HG03103 (cell line): ENCODE measurements around the gene CHN2.

Experiments
- ATAC-seq: cut with Tn5 transposase; IDR thresholded peaks from one replicate; pipeline ENCODE4 v1.9.1; 2021; ENCODE audit warnings: low read depth; ENCODE audit not compliant: unreplicated experiment

Gene CHN2

DNA sequence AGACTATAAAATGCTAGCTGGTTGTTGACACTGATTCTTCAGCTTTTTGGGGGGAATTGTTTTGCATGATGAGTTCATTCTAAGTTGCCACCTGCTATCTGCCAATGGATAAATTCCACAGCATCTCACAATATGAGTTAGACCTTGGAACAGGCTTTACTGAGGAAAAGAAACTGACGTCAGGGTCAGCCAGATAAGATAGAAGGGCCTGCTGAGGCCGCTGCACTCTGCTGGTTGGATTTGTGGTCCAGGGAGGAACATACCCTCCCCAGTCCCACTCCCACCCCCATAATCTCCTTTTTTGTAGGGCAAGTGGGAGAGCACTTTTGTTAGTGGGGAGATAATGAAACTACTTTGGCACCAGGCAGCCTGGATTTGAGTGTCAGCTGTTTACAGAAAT lies 258.4 kb downstream of the CHN2 start:
- ATAC-seq: no peak

- no peak for ATAC-seq
These were observed 259.9 kb downstream of the CHN2 start for GRCh38 chr7:29454464-29454863.

DNA sequence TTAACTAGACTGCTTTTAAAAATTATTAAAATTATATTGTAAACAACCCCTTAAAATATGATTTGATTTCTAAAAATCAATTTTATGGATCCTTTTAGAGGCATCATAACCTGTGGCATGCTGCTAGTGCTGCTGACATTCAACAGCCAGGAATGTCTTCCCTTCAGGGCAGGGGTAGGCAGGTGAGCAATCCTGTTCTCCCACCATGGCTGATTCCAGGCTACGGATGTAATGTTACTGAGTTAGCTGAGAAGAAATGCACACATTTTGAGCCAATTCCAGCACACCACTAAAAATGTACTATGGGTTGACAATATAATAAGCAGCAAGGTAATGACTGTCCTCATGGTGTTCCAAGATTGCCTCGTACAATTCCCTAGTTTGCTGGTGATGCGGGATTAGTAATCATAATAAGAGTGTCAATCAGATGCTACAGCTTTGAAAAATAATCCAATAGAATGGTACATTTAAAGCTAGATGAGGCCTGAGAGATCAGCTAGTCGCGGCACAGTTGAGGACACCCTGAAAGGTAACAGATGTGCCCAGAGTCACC lies 260.4 kb downstream of the CHN2 start:
- no peak for ATAC-seq

GRCh38 chr7:29457141-29457561 lies 262.6 kb downstream of the CHN2 start:
- no peak for ATAC-seq

DNA sequence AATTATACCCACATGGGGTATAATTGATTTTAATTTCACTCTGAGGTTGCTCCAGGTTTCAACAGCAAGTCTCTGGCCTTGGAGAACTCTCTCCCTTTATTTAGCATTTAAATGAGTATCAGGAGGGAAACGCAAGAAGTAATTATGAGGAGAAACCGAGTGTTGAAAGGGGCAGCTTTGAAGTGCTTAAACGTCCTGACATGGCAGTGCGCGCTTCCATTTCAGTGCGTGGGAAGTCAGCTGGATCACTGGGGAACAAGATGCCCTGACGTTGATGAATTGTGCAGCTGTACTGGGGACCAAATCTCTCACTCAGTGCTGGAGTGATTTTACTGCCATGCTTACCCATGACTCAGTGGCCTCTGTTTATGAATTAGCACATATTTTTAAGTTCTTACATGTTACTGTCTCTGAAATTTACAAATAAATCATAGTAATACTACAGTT lies 263.0 kb downstream of the CHN2 start:
- no peak for ATAC-seq

- no peak for ATAC-seq
These were observed 264.4 kb downstream of the CHN2 start for GRCh38 chr7:29458933-29459332.

DNA sequence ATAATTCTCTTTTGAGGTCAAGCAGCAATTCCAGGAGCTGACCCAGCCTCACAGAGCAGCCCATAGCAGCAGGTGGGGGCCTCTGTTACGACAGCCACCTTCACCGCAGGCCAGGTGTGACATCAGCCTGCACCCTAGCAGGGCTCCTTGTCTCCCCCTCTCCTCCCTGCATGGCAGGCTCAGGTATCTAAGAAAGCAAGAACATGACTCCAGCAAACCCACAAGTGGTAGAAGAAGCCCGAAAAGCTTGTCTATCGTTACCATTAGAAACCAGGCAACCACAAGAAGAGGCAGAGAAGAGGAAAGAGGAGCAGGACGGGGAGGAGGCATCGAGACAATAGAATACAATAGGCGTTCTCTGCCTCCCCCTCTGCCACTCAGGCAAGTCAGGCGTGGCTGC lies 265.0 kb downstream of the CHN2 start:
- no peak for ATAC-seq

- ATAC-seq: no peak
These were observed 267.4 kb downstream of the CHN2 start for GRCh38 chr7:29461996-29462395.

GRCh38 chr7:29463504-29464158 lies 269.1 kb downstream of the CHN2 start:
- no peak for ATAC-seq

- no peak for ATAC-seq
These were observed 270.2 kb downstream of the CHN2 start for GRCh38 chr7:29464753-29465152.

GRCh38 chr7:29467193-29467926 lies 272.8 kb downstream of the CHN2 start:
- ATAC-seq: no peak

- ATAC-seq: no peak
These were observed 273.6 kb downstream of the CHN2 start for GRCh38 chr7:29468196-29468595.

GRCh38 chr7:29469281-29469680 lies 274.7 kb downstream of the CHN2 start:
- no peak for ATAC-seq

GRCh38 chr7:29469976-29470557 lies 275.5 kb downstream of the CHN2 start:
- no peak for ATAC-seq

- no peak for ATAC-seq
These were observed 277.0 kb downstream of the CHN2 start for GRCh38 chr7:29471444-29472138.

- no peak for ATAC-seq
These were observed 282.3 kb downstream of the CHN2 start for GRCh38 chr7:29476916-29477315.

DNA sequence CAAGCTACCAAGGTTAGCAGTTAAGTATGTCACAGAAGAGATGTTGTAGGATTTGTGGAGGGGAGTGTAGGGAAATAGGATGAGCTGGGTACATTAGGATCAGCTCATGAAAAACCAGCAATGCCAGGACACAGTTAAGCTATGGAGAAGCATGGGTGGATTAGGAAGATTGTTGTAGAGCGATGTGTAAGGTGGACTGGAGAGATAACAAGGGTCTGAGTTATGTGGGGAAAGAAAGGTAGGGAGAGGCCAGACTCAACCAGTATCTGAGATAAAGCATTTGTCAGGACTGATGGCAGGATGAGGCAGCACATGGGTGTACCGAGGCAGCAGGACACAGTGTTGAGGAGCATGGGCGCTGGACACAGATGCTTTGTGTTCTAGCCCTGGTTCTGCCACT lies 283.7 kb downstream of the CHN2 start:
- ATAC-seq: no peak

- ATAC-seq: no peak
These were observed 284.2 kb downstream of the CHN2 start for GRCh38 chr7:29478687-29479240.

- ATAC-seq: no peak
These were observed 285.0 kb downstream of the CHN2 start for GRCh38 chr7:29479301-29480200.

DNA sequence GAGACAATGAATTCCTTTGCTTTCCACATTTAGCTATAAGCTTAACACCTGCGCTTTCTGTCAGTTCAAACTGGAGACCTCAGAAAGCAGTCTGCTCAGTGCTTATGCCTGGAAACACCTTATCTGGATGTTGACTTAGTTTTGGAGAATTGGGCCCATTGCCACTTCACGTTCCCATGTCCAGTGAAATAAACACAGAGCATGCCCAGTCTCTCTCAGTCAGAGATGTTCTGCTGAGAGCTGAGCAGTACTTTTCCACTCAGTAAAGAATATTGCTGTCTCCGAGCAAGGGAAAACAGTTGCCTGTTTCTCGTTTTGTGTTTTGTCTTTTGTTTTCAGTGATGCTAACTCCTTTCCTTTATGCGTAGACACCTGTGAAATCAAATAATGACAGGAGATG lies 285.9 kb downstream of the CHN2 start:
- no peak for ATAC-seq
